ENCODE measurements around the gene RPL18. TPM values are rescaled to one million over a fixed set of nuclear protein-coding genes. Genes with fewer than 3 reads are reported as not detected.
"Not testable (repeated sequence)": the region's sequence is repeated elsewhere in the genome, so short reads cannot be mapped to it uniquely, and the experiment has no call there.

Gene RPL18
- total RNA-seq, 1 donor from 2014 or later, result 876 TPM

GRCh38 chr19:48644839-48645619 lies 26.1 kb upstream of the RPL18 start:
- no peak for DNase-seq (ENCODE audit: low spot score)

GRCh38 chr19:48644355-48644754 lies 25.4 kb upstream of the RPL18 start:
- DNase-seq (ENCODE audit: low spot score), result no peak

- no peak for DNase-seq (ENCODE audit: low spot score)
Measured at GRCh38 chr19:48642862-48643261, 23.9 kb upstream of the RPL18 start.

GRCh38 chr19:48641850-48642249 lies 22.9 kb upstream of the RPL18 start:
- no peak for DNase-seq (ENCODE audit: low spot score)

GRCh38 chr19:48639483-48640375 lies 20.8 kb upstream of the RPL18 start:
- no peak for DNase-seq (ENCODE audit: low spot score)

- DNase-seq (ENCODE audit: low spot score), result no peak
Measured at GRCh38 chr19:48638831-48639381, 19.9 kb upstream of the RPL18 start.

GRCh38 chr19:48637948-48638830 lies 19.2 kb upstream of the RPL18 start:
- no peak for DNase-seq (ENCODE audit: low spot score)

GRCh38 chr19:48637449-48637947 lies 18.5 kb upstream of the RPL18 start:
- DNase-seq (ENCODE audit: low spot score), result peak; percentile 98

- DNase-seq (ENCODE audit: low spot score), result no peak
Measured at GRCh38 chr19:48636859-48637448, 18.0 kb upstream of the RPL18 start, which contains the start of gene DBP. Gene DBP (minus strand): TSS chr19:48637379. CDS start chr19:48636994, 385 bp downstream.

- no peak for DNase-seq (ENCODE audit: low spot score)
Measured at GRCh38 chr19:48635966-48636858, 17.2 kb upstream of the RPL18 start.

- DNase-seq (ENCODE audit: low spot score), result no peak
Measured at GRCh38 chr19:48635263-48635965, 16.4 kb upstream of the RPL18 start.

GRCh38 chr19:48634424-48635262 lies 15.7 kb upstream of the RPL18 start:
- DNase-seq (ENCODE audit: low spot score), result peak; percentile 96

GRCh38 chr19:48634036-48634342 lies 15.0 kb upstream of the RPL18 start:
- no peak for DNase-seq (ENCODE audit: low spot score)

GRCh38 chr19:48633148-48634035 lies 14.4 kb upstream of the RPL18 start:
- DNase-seq (ENCODE audit: low spot score), result no peak

- DNase-seq (ENCODE audit: low spot score), result no peak
Measured at GRCh38 chr19:48632692-48633147, 13.7 kb upstream of the RPL18 start.

GRCh38 chr19:48632286-48632685 lies 13.3 kb upstream of the RPL18 start:
- not testable (repeated sequence) for DNase-seq (ENCODE audit: low spot score)

GRCh38 chr19:48631225-48631624 lies 12.2 kb upstream of the RPL18 start:
- DNase-seq (ENCODE audit: low spot score), result no peak
